Measurements from ENCODE around the gene TPST2. TPM values are rescaled to one million over a fixed set of nuclear protein-coding genes. Genes with fewer than 3 reads are reported as not detected.

TPST2 gene
- total and polyA plus RNA-seq, 10 of the 15 experiments (the other 5 are each of a cell fraction or from before 2014, with no cell fraction given) = 6.3 to 33.7 (median 28.4) TPM

DNA sequence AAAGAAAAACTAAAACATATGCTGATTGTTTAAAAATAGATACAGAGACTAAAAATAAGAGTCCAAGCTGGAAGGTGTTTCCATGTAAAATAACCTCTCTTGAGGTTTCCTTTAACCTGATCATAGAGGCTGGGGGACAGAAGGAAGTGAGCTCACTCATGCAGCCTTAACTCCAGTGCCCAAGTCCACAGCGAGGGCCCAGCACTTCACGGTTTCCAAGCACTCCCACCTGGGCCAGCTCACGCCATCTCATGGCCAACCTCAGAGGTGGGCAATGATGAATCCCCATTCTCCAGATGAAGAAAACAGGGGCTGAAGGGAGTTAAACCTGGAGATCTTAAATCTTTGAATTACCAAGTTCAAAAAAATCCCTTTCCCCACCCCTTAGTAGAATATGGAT, 62.8 kb downstream of the TPST2 start:
- WGBS (ENCODE audit: insufficient coverage, insufficient replicate concordance, low lambda C conversion rate, missing lambda C conversion rate) = 66% methylated on average over 3 of the region's 3 CpGs
- TF ChIP-seq, protein P1, sequence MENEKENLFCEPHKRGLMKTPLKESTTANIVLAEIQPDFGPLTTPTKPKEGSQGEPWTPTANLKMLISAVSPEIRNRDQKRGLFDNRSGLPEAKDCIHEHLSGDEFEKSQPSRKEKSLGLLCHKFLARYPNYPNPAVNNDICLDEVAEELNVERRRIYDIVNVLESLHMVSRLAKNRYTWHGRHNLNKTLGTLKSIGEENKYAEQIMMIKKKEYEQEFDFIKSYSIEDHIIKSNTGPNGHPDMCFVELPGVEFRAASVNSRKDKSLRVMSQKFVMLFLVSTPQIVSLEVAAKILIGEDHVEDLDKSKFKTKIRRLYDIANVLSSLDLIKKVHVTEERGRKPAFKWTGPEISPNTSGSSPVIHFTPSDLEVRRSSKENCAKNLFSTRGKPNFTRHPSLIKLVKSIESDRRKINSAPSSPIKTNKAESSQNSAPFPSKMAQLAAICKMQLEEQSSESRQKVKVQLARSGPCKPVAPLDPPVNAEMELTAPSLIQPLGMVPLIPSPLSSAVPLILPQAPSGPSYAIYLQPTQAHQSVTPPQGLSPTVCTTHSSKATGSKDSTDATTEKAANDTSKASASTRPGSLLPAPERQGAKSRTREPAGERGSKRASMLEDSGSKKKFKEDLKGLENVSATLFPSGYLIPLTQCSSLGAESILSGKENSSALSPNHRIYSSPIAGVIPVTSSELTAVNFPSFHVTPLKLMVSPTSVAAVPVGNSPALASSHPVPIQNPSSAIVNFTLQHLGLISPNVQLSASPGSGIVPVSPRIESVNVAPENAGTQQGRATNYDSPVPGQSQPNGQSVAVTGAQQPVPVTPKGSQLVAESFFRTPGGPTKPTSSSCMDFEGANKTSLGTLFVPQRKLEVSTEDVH (IDR thresholded peaks at IDR 0.05; ENCODE audit: low read depth, partially characterized antibody) = no peak
- no peak for TF ChIP-seq ZNF217 (IDR thresholded peaks at IDR 0.05)
- TF ChIP-seq, protein P2, sequence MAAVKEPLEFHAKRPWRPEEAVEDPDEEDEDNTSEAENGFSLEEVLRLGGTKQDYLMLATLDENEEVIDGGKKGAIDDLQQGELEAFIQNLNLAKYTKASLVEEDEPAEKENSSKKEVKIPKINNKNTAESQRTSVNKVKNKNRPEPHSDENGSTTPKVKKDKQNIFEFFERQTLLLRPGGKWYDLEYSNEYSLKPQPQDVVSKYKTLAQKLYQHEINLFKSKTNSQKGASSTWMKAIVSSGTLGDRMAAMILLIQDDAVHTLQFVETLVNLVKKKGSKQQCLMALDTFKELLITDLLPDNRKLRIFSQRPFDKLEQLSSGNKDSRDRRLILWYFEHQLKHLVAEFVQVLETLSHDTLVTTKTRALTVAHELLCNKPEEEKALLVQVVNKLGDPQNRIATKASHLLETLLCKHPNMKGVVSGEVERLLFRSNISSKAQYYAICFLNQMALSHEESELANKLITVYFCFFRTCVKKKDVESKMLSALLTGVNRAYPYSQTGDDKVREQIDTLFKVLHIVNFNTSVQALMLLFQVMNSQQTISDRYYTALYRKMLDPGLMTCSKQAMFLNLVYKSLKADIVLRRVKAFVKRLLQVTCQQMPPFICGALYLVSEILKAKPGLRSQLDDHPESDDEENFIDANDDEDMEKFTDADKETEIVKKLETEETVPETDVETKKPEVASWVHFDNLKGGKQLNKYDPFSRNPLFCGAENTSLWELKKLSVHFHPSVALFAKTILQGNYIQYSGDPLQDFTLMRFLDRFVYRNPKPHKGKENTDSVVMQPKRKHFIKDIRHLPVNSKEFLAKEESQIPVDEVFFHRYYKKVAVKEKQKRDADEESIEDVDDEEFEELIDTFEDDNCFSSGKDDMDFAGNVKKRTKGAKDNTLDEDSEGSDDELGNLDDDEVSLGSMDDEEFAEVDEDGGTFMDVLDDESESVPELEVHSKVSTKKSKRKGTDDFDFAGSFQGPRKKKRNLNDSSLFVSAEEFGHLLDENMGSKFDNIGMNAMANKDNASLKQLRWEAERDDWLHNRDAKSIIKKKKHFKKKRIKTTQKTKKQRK (IDR thresholded peaks at IDR 0.05; ENCODE audit: low read depth, low read length) = no peak
- no peak for TF ChIP-seq ZNF384 (IDR thresholded peaks at IDR 0.05; ENCODE audit: borderline replicate concordance, low read depth, low read length)
- TF ChIP-seq POLR2AphosphoS5 (IDR thresholded peaks at IDR 0.05; ENCODE audit: low read length) = no peak
- TF ChIP-seq SUPT20H (IDR thresholded peaks at IDR 0.05; ENCODE audit: borderline replicate concordance, control insufficient read depth, low read depth, low read length) = no peak
- TF ChIP-seq BCL11A (IDR thresholded peaks at IDR 0.05; ENCODE audit: low read depth, low read length) = no peak
- TF ChIP-seq, protein P3, sequence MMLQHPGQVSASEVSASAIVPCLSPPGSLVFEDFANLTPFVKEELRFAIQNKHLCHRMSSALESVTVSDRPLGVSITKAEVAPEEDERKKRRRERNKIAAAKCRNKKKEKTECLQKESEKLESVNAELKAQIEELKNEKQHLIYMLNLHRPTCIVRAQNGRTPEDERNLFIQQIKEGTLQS (IDR thresholded peaks at IDR 0.05; ENCODE audit: borderline replicate concordance, extremely low read depth, low read depth, low read length) = no peak
- TF ChIP-seq, protein P4, sequence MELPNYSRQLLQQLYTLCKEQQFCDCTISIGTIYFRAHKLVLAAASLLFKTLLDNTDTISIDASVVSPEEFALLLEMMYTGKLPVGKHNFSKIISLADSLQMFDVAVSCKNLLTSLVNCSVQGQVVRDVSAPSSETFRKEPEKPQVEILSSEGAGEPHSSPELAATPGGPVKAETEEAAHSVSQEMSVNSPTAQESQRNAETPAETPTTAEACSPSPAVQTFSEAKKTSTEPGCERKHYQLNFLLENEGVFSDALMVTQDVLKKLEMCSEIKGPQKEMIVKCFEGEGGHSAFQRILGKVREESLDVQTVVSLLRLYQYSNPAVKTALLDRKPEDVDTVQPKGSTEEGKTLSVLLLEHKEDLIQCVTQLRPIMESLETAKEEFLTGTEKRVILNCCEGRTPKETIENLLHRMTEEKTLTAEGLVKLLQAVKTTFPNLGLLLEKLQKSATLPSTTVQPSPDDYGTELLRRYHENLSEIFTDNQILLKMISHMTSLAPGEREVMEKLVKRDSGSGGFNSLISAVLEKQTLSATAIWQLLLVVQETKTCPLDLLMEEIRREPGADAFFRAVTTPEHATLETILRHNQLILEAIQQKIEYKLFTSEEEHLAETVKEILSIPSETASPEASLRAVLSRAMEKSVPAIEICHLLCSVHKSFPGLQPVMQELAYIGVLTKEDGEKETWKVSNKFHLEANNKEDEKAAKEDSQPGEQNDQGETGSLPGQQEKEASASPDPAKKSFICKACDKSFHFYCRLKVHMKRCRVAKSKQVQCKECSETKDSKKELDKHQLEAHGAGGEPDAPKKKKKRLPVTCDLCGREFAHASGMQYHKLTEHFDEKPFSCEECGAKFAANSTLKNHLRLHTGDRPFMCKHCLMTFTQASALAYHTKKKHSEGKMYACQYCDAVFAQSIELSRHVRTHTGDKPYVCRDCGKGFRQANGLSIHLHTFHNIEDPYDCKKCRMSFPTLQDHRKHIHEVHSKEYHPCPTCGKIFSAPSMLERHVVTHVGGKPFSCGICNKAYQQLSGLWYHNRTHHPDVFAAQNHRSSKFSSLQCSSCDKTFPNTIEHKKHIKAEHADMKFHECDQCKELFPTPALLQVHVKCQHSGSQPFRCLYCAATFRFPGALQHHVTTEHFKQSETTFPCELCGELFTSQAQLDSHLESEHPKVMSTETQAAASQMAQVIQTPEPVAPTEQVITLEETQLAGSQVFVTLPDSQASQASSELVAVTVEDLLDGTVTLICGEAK (IDR thresholded peaks at IDR 0.05; ENCODE audit: borderline replicate concordance) = no peak
- no peak for TF ChIP-seq KDM1A (IDR thresholded peaks at IDR 0.05; ENCODE audit: borderline replicate concordance)
- intact Hi-C loops (cut with micrococcal nuclease; ENCODE audit: unreplicated experiment) = no loop called here

More for the DNA sequence above, 62.8 kb downstream of the TPST2 start:
- Histone ChIP-seq H3K4me1 (ENCODE audit: control insufficient read depth, insufficient read depth, low read length) (peaks cover 3% of the 10 kb centered on the region; the same call in 1 of the 2 replicates), H3K4me2 (ENCODE audit: control insufficient read depth, insufficient read depth) (no peak overlapping the region), H3K27me3 (replicated peaks in 1 of 2; ENCODE audit: control insufficient read depth in 2 of 2, insufficient read depth in 2 of 2, low read length in 1 of 2) (no peaks in the 10 kb centered on the region), H3K9me3 (replicated peaks; ENCODE audit: control insufficient read depth, insufficient read depth, low read length) (no peaks in the 10 kb centered on the region), H4K20me1 (ENCODE audit: control insufficient read depth, insufficient read depth) (no peaks in the 10 kb centered on the region), H2AFZ (ENCODE audit: control insufficient read depth, low read depth, low read length) (no peak overlapping the region), H3K36me3 (ENCODE audit: control insufficient read depth in 2 of 2, insufficient read depth in 2 of 2, low read length in 1 of 2) (peaks cover 0 to 26% of the 10 kb centered on the region in 2 experiments; a peak in 2 of 4 replicates), H3K4me3 (no peak overlapping the region), H3K79me2 (ENCODE audit: control insufficient read depth, insufficient read depth, low read length) (no peaks in the 10 kb centered on the region), H3K9ac (ENCODE audit: control insufficient read depth, insufficient read depth, low read length) (no peak overlapping the region), H3K27ac (ENCODE audit: control insufficient read depth, insufficient read depth) (no peak overlapping the region)
- no TSS peak for BruUV-seq (replicated peaks)
- FAIRE-seq (no peak), DNase-seq (ENCODE audit: low read depth, low spot score) (no peak), ATAC-seq (no peak)
- ChIA-PET RAD21 (ENCODE audit: unreplicated experiment) (no interaction called here), POLR2A (interaction anchor here (0.5 kb wide), 1 partner anchor 1972 kb away, joined by 3 read pairs; no protein-coding TSS in a partner anchor), SMC1A (ENCODE audit: uncharacterized antibody, unreplicated experiment) (no interaction called here), CTCF (no interaction called here)
- in situ Hi-C loops (cut with MboI) = no loop called here
